Stimulated activated CD8-positive, alpha-beta memory T cell treated with anti-CD3 and anti-CD28 coated beads, Interleukin-4, amount 100 ng/mL, for 1 hour (primary cell): ENCODE data around the gene PCGF1.

Experiments used
- DNase-seq, 2 donors: peaks; one replicate each; pipeline ENCODE4 v3.0.0-alpha.2; 2020; ENCODE audit warnings: low read depth in 2 of 2, low spot score in 1 of 2

Gene PCGF1

GRCh38 chr2:74507145-74507925, at the start of gene PCGF1:
Gene PCGF1, minus strand, starts transcription at chr2:74507695. Its CDS starts 27 bp downstream, at chr2:74507668.
- peak; percentile 96 to 98 for DNase-seq

GRCh38 chr2:74556831-74557370, 49.4 kb upstream of the PCGF1 start:
- DNase-seq = no peak

- no peak for DNase-seq
Measured at GRCh38 chr2:74556159-74556558, 48.7 kb upstream of the PCGF1 start.

- DNase-seq = no peak
Measured at GRCh38 chr2:74555610-74556103, 48.2 kb upstream of the PCGF1 start.

GRCh38 chr2:74554820-74555531, 47.5 kb upstream of the PCGF1 start:
- peak in 1 of 2 donors; percentile 11 for DNase-seq

GRCh38 chr2:74553892-74554819, 46.7 kb upstream of the PCGF1 start, which contains the start of the genes DOK1 and LOXL3:
Gene DOK1, plus strand, starts transcription at chr2:74554720. Its CDS starts 35 bp downstream, at chr2:74554755.
Gene LOXL3, minus strand, starts transcription at chr2:74553942. Its CDS starts 1,308 bp downstream, at chr2:74552634.
- peak; percentile 60 to 68 for DNase-seq

GRCh38 chr2:74552914-74553811, 45.7 kb upstream of the PCGF1 start:
- DNase-seq = no peak

GRCh38 chr2:74551942-74552913, 44.7 kb upstream of the PCGF1 start:
- DNase-seq = no peak

- DNase-seq = no peak
Measured at GRCh38 chr2:74551530-74551929, 44.0 kb upstream of the PCGF1 start.

- DNase-seq = no peak
Measured at GRCh38 chr2:74550231-74550630, 42.7 kb upstream of the PCGF1 start.

- no peak for DNase-seq
Measured at GRCh38 chr2:74548900-74549826, 41.7 kb upstream of the PCGF1 start.

- DNase-seq = no peak
Measured at GRCh38 chr2:74548285-74548899, 40.9 kb upstream of the PCGF1 start.

- no peak for DNase-seq
Measured at GRCh38 chr2:74546004-74546403, 38.5 kb upstream of the PCGF1 start.

- no peak for DNase-seq
Measured at GRCh38 chr2:74544634-74545033, 37.1 kb upstream of the PCGF1 start.

GRCh38 chr2:74542978-74543377, 35.5 kb upstream of the PCGF1 start:
- DNase-seq = no peak

GRCh38 chr2:74540291-74540690, 32.8 kb upstream of the PCGF1 start:
- no peak for DNase-seq

- no peak for DNase-seq
Measured at GRCh38 chr2:74538881-74539339, 31.4 kb upstream of the PCGF1 start.
